K562 (cell line): Measurements from ENCODE around the gene VPS35L. TPM values are rescaled to one million over a fixed set of nuclear protein-coding genes. Genes with fewer than 3 reads are reported as not detected.
A peak's percentile ranks its signal among the peaks of the same experiment; 100 is the strongest.

Experiments used
- ATAC-seq: fragments of 200-7000 bp; cut with Tn5 transposase; 3 replicates; pipeline ENCODE4 v1.9.1; 2020; ENCODE audit warnings: moderate library complexity
- BruUV-seq: library from RNA; stranded (reverse); fragments of 400-500 nt; replicated peaks from 2 replicates; lab custom pipeline; 2021; lab: Mats Ljungman, UMichigan
- CTCF ChIA-PET: fragments of 300-600 bp; formaldehyde crosslinking; extraction: SDS; loops from one replicate; lab custom pipeline; 2021; ENCODE audit warnings: low intra/inter-chr PET ratio; lab: Yijun Ruan, JAX
- POLR2A ChIA-PET: fragments of 300-600, 350-650 bp; sonication (Branson Sonifier 250); formaldehyde crosslinking; extraction: SDS; loops from one replicate; lab custom pipeline; 2021; ENCODE audit warnings: antibody characterized with exemption, inconsistent platforms; lab: Yijun Ruan, JAX
- DNase-seq, 4 experiments: peaks; one replicate each; pipeline versions ENCODE4 v3.0.0 to v3.0.0-alpha.2; 2011 to 2018; ENCODE audit warnings: low spot score in 3 of 4, mixed read lengths in 3 of 4; ENCODE audit errors: extremely low read depth in 1 of 4
- FAIRE-seq: peaks from 2 replicates; lab custom pipeline; 2011; peaks lifted over from hg19 to GRCh38; lab: Jason Lieb, UNC
- H2AFZ ChIP-seq: 2 replicates; pipeline ENCODE4 v1.6.0; 2011; ENCODE audit warnings: low read depth, low read length, control low read depth, inconsistent platforms
- H3K27ac ChIP-seq: fragments of 200-600 bp; 3 replicates; pipeline ENCODE4 v1.8.0; 2011; ENCODE audit warnings: low read depth, mild to moderate bottlenecking, control low read depth, inconsistent platforms, low read length, moderate library complexity, mixed read lengths; ENCODE audit errors: extremely low read depth
- H3K27me3 ChIP-seq, 2 experiments: fragments of 300-600 bp in 1 of 2; 2 replicates in 1 of 2; 3 replicates in 1 of 2; pipeline versions ENCODE4 v1.6.0 to v1.8.0; 2011; ENCODE audit warnings: inconsistent platforms in 2 of 2, low read length in 2 of 2, mild to moderate bottlenecking in 1 of 2, mixed read lengths in 1 of 2, moderate library complexity in 1 of 2; ENCODE audit not compliant: control insufficient read depth in 2 of 2, insufficient read depth in 2 of 2
- H3K36me3 ChIP-seq: fragments of 300-600 bp; 3 replicates; pipeline ENCODE4 v1.8.0; 2011; ENCODE audit warnings: mild to moderate bottlenecking, low read length, inconsistent platforms; ENCODE audit not compliant: control insufficient read depth, insufficient read depth
- H3K4me1 ChIP-seq, 2 experiments: fragments of 200-600 bp in 1 of 2; replicated peaks in 1 of 2; 2 replicates in 1 of 2; 3 replicates in 1 of 2; pipeline versions ENCODE4 v1.5.1 to v1.8.0; 2011; ENCODE audit warnings: inconsistent platforms in 2 of 2, low read length in 2 of 2, mild to moderate bottlenecking in 1 of 2, mixed read lengths in 1 of 2, moderate library complexity in 1 of 2; ENCODE audit not compliant: control insufficient read depth in 2 of 2, insufficient read depth in 2 of 2
- H3K4me2 ChIP-seq: 2 replicates; pipeline ENCODE4 v1.6.1; 2011; ENCODE audit warnings: low read length, control low read depth, inconsistent platforms, mixed read lengths; ENCODE audit not compliant: insufficient read depth
- H3K4me3 ChIP-seq: fragments of 200-600 bp; sonication (generic), shearing (Covaris generic); 2 replicates; pipeline ENCODE4 v1.5.1; 2016; ENCODE audit warnings: control low read depth, inconsistent platforms
- H3K79me2 ChIP-seq: fragments of 200-600 bp; 3 replicates; pipeline ENCODE4 v1.8.0; 2011; ENCODE audit warnings: low read length, inconsistent platforms; ENCODE audit not compliant: control insufficient read depth, insufficient read depth
- H3K9ac ChIP-seq, 2 experiments: 2 replicates each; pipeline versions ENCODE4 v1.6.0 to v1.6.1; 2011; ENCODE audit warnings: low read depth in 2 of 2, low read length in 2 of 2, control low read depth in 1 of 2, inconsistent platforms in 1 of 2, mild to moderate bottlenecking in 1 of 2, mixed read lengths in 1 of 2; ENCODE audit not compliant: insufficient read depth in 1 of 2
- H3K9me1 ChIP-seq: one replicate; pipeline ENCODE4 v1.6.0; 2011; ENCODE audit warnings: inconsistent platforms, mild to moderate bottlenecking, low read length, moderate library complexity; ENCODE audit not compliant: control insufficient read depth, insufficient read depth
- H3K9me3 ChIP-seq: replicated peaks from 2 replicates; pipeline ENCODE4 v1.5.1; 2011; ENCODE audit warnings: low read depth, low read length, inconsistent platforms; ENCODE audit not compliant: control insufficient read depth, insufficient read depth
- H4K20me1 ChIP-seq: replicated peaks from 2 replicates; pipeline ENCODE4 v1.6.1; 2011; ENCODE audit warnings: low read length, inconsistent platforms, mixed read lengths; ENCODE audit not compliant: control insufficient read depth, insufficient read depth
- CEBPB ChIP-seq: fragments of 450-650 bp; IDR thresholded peaks from 2 replicates; pipeline ENCODE4 v1.6.1; 2016; ENCODE audit warnings: missing genetic modification characterization, missing compliant biosample characterization
- CEBPG ChIP-seq, 3 experiments: fragments of 200-800 bp in 1 of 3; sonication (Bioruptor generic) in 1 of 3; sonication (generic) in 1 of 3; formaldehyde crosslinking in 1 of 3; IDR thresholded peaks in 2 of 3; conservative IDR thresholded peaks in 1 of 3; 2 replicates each; pipeline versions ENCODE4 v1.6.1 to v1.8.0; 2016 to 2022; ENCODE audit warnings: missing compliant biosample characterization in 2 of 3, missing genetic modification characterization in 2 of 3, mild to moderate bottlenecking in 1 of 3, missing genetic modification reagents in 1 of 3
- PHB ChIP-seq: fragments of 250-450 bp; sonication (Bioruptor Pico); IDR thresholded peaks from 2 replicates; pipeline ENCODE4 v1.5.0; 2021
- SPI1 ChIP-seq: IDR thresholded peaks from 2 replicates; pipeline ENCODE4 v1.6.1; 2011; ENCODE audit warnings: low read depth, low read length, control low read depth, borderline replicate concordance
- WGBS: fragments of 100-300 bp; shearing (Covaris generic); methylation state at CpG from one replicate; pipeline ENCODE4 v1.1.6; 2016; ENCODE audit warnings: low coverage, mixed read lengths; ENCODE audit not compliant: insufficient coverage; ENCODE audit errors: missing lambda C conversion rate; 5-methylcytosine and 5-hydroxymethylcytosine counted together
- in situ Hi-C: fragments of 300-500 bp; cut with MboI; formaldehyde crosslinking; loops from 4 replicates; pipeline ENCODE4 v1.15.0; 2018; ENCODE audit warnings: inconsistent platforms, mixed read lengths
- intact Hi-C: fragments of 100-400 bp; cut with micrococcal nuclease; formaldehyde crosslinking; loops from 2 replicates; pipeline ENCODE4 v1.14.2; 2022
- polyA plus RNA-seq, 8 experiments: library from polyadenylated mRNA; depleted of rRNA in 4 of 8; stranded (reverse) in 5 of 8; unstranded in 3 of 8; fragments of >200 nt; fragmentation: Nextera tagmentation in 2 of 8; fragmentation: Illumina TruSeq in 1 of 8; extraction: Ambion mirVana in 2 of 8; extraction: Trizol in 1 of 8; gene quantifications; 2 replicates each; pipeline versions ENCODE4 v1.2.1 to v1.2.3, GENCODE V29; 2011 to 2014; ENCODE audit warnings: inconsistent platforms in 1 of 8, missing spikeins in 1 of 8
- total RNA-seq, 7 experiments: library from RNA; depleted of rRNA in 6 of 7; stranded (reverse); fragments of >200 nt in 6 of 7; fragmentation: Illumina TruSeq in 2 of 7; extraction: Trizol in 2 of 7; gene quantifications; 2 replicates each; pipeline versions ENCODE4 v1.2.1 to v1.2.3, GENCODE V29; 2011 to 2021; ENCODE audit warnings: low replicate concordance in 1 of 7

Gene VPS35L
- total and polyA plus RNA-seq, 9 of the 15 experiments (the other 6 are each of a cell fraction or from before 2014, with no cell fraction given) = 10.2 to 30.4 (median 20.1) TPM

DNA sequence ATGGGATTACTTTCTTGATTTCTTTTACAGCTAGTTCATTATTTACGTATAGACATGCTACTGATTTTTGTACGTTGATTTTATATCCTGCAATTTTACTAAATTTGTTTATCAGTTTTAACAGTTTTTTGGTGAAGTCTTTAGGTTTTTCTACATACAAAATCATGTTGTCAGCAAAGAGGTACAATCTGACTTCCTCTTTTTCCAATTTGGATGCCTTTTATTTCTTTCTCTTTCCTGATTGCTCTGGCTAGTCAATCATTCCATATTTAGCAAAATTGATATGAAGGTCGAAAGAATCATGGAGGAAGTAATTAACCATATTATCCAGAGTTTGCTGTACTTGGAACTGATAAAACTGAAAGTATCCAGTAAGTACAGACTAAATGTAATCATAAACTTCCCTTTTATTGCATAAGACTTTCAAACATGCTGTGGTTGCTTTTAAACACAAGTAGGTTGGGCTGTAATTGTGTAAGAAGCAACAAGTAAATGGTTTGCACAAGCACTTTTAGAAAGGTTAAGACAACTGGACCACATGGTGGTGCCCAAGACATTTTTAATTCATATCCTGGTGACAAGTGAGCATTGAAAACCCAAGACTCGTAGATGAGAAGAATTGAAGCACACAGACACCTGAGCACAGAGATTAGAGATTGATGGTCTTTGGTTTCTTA lies 42.0 kb upstream of the VPS35L start:
- intact Hi-C loops = no loop called here
- H3K4me2 ChIP-seq = no peak overlapping the region
- 74% methylated on average over 4 of the region's 4 CpGs for WGBS
- no peak overlapping the region for H2AFZ ChIP-seq
- ChIA-PET POLR2A (interaction anchor here (0.8 kb wide), 1 partner anchor 11 kb away, joined by 3 read pairs; the partner anchor contains the start of gene CCP110), CTCF (no interaction called here)
- DNase-seq (no peak), ATAC-seq (no peak), FAIRE-seq (peak; percentile 19)
- TF ChIP-seq CEBPG (CRISPR knock-in tag; IDR thresholded peaks at IDR 0.05) (no peak), CEBPG (tag; conservative IDR thresholded peaks at IDR 0.05 in 1 of 2, IDR thresholded peaks at IDR 0.05 in 1 of 2) (peak; percentile 26 to 38; a peak in 1 of 4 replicates), PHB (CRISPR knock-in tag) (no peak), SPI1 (peak; percentile 68), CEBPB (tag) (peak; percentile 80)
- H3K4me3 ChIP-seq = no peak overlapping the region
- no peaks in the 10 kb centered on the region for H3K27me3 ChIP-seq
- H3K9me3 ChIP-seq = no peaks in the 10 kb centered on the region
- peaks cover 17% of the 10 kb centered on the region; the same call in 2 of the 3 replicates for H3K79me2 ChIP-seq
- H4K20me1 ChIP-seq = no peaks in the 10 kb centered on the region
- peaks cover 0 to 16% of the 10 kb centered on the region in 2 experiments; a peak in 2 of 5 replicates for H3K4me1 ChIP-seq
- in situ Hi-C loops = loop anchor here (10.0 kb wide), 1 partner anchor 429 kb away; no protein-coding TSS in a partner anchor
- H3K9me1 ChIP-seq = no peaks in the 10 kb centered on the region
- no peak overlapping the region for H3K27ac ChIP-seq
- H3K36me3 ChIP-seq = peaks cover 55% of the 10 kb centered on the region
- H3K9ac ChIP-seq = no peak overlapping the region
- BruUV-seq = no TSS peak
